Measurements from ENCODE around the gene SH3BGRL.
"Not testable (repeated sequence)": the region's sequence is repeated elsewhere in the genome, so short reads cannot be mapped to it uniquely, and the experiment has no call there.

The SH3BGRL gene

DNA sequence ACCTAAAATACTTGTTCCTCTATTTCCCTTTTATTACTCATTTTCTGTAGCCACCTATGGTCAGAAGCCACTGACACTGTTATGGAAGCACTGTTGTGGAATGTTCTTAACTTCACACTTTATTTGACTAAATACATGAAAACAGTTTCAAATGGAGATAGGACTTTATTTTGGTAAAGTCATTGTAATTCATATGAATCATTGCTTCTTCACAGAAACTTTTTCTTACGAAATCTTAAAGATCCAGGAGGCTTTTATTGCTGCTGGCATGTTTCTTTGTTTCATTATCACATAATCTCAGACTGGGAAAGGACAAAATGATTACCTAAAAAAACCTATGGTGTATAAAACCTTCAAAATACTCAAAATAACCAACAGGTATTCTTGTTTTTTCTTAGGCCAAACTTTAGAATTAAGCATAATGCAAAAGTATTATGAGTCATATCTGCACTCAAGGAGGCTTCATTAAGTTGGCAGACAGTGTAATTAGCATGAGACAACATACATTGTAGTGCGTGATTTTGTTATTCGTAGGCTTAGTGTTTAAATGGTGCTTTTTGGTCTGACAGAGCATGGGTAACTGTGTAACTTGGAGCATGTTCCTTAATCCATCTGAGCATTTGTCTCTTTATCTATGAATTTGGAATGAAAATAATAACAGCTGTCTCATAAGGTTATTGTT lies 58.0 kb downstream of the SH3BGRL start:
- DNase-seq: no peak

DNA sequence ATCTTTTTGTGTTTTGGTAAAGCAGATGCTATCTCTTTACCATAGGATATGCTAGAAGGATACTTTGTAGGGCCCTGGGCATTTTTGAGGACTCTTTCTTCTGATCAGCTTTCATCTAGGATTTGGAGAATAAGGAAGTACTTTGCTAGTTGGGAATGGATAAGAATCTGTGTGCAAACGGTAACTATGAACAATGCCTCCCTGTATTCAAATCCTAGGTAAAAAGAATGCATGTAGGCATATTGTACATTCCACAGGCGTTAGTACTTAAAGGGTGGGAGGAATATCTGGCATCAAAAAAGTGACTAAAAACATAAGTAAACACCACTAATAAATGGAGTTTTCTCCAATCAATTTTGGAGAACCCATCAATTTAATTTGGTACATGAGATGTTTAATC lies 59.7 kb downstream of the SH3BGRL start:
- DNase-seq: no peak

DNA sequence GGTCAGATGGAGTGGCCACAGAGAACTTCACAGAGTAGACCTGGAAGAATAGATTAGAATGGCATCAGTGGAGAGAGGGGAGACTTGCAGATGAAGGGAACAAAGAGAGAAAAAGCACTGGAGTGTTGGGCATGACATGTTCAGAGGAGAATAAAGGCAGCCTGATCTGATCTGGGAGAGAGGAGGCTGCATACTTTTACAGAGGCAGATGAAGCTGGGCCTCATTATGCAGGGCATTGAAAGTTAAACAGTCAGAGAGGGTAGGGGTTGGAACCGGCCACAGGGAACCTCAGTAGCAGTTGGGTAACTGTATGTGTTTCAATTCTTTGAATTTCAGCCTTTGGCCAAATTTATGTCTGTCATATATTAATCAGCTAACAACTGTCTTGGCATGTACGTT lies 61.2 kb downstream of the SH3BGRL start:
- DNase-seq: peak; percentile 15

DNA sequence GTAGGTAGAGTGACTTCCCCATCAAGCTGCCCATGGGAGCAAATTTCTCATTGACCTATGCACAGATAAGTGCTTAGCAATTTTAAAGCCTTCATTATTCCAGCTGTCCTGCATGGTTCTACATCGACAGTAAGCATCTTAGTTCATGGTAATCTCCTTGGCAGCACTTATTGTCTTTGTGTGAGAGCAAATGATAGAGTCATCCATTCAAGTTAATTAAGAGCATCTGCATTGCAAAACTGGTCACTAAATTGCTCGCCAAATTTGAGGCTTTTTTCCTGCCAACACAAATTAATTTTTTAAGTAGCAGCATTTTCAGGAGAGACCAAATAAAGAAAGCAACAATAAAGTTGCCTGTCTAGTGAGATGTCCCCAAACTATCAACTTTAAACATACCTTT lies 76.7 kb downstream of the SH3BGRL start:
- DNase-seq: no peak

DNA sequence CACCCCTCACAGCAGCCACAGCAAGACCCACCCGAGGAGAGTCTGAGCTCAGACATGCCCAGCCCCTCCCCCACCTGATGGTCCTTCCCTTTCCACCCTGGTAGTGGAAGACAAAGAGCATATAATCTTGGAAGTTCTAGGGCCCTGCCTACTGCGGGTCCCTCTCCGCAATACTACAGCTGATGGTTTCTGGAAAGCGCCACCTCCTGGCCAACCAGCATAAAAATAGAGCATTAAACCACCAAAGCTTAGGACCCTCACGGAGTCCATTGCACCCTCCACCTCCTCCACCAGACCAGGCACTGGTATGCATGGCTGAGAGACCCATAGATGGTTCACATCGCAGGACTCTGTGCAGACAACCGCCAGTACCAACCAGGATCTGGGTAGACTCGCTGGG lies 78.2 kb downstream of the SH3BGRL start:
- DNase-seq: no peak

DNA sequence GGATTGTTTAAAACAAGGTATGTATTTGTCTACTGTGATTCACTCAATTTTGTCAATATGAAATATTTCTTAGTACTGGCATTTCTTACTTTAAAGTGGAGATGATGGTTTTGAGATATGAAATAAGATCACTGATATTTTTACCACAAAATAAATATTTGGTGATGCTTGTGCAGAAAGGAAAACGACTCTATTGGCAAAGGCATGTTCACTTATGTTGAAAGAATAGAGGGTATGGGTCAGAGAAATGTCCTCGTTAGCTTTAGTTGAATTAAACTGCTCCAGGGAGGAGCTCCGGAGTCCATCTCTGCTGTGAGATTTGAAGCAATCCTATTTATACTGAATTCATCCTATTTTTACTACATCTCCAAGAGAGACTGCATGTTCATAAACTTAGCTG lies 84.2 kb downstream of the SH3BGRL start:
- no peak for DNase-seq

DNA sequence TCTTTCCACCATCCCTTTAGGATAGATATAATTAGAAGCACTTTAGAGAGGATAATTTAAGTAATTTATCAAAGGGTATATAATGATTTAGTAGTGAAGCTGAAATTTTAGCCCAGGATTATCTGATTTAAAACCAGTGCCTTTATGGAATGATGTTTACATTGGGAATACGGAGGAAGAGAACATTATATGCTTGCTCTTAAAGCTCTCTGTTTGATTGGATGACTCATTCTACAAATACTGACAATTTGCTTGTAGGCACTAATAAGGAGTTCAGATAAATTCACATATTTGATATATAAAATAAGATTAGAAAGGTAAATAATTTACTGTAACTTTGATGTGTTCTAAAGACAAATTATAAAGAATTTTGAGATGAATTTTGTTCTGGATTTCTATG lies 84.7 kb downstream of the SH3BGRL start:
- DNase-seq: no peak

DNA sequence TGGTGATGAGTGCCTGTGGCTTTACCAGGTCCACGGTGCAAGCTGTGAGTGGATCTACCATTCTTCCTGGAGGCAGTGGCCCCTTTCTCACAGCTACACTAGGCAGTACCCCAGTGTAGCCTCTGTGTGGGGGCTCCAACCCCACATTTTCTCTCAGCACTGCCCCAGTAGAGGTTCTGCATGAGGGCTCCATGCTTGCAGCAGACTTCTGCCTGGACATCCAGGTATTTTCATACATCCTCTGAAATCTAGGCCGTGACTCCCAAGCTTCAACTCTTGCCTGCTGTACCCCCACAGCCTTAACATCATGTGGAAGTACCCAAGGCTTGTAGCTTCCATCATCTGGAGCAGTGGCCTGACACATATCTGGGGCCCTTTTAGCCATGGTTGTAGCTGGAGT lies 90.1 kb downstream of the SH3BGRL start:
- no peak for DNase-seq

DNA sequence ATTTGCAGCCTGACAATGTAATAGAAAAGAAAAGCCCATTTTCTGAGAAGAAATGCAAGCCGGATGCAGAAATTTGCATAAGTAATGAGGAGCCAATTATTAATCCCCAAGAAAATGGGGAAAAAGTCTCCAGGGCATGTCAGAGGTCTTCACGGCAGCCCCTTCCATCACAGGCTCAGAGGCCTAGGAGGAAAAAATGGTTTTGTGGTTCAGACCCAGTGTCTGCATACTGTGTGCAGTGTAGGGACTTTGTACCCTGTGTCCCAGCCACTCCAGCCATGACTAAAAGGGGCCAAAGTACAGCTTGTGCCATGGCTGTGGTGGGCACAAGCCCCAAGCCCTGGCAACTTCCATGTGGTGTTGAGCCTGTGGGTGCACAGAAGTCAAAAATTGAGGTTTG lies 92.2 kb downstream of the SH3BGRL start:
- DNase-seq: no peak

DNA sequence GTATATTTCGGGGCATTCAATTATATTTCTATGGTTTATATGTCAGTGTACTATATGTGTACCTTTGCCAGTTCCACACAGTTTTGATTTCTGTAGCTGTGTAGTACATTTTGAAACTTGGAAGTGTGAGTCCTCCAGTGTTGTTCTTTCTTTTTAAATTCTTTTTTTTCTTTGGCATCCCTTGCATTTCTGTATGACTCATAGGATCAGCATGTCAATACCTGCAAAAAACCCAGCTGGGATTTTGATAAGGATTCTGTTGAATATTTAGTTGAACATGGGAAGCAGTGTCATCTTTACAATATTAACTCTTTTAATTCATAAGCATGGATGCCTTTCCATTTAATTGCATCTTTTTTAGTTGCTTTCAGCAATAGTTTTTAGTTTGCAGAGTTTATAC lies 100.0 kb downstream of the SH3BGRL start:
- DNase-seq: no peak

DNA sequence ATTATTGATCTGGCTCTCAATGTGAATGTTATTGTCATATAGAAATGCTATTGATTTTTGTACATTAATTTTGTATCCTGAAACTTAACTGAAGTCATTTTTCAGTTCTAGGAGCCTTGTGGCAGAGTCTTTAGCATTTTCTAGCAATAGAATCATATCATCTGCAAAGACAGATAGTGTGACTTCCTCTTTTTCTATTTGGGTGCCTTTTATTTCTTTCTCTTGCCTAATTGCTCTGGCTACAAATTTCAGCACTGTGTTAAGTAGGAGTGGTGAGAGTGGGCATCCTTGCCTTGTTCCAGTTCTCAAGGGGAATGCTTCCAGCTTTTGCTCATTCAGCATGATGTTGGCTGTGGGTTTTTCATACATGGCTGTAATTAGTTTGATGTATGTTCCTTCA lies 102.7 kb downstream of the SH3BGRL start:
- peak; percentile 17 for DNase-seq

DNA sequence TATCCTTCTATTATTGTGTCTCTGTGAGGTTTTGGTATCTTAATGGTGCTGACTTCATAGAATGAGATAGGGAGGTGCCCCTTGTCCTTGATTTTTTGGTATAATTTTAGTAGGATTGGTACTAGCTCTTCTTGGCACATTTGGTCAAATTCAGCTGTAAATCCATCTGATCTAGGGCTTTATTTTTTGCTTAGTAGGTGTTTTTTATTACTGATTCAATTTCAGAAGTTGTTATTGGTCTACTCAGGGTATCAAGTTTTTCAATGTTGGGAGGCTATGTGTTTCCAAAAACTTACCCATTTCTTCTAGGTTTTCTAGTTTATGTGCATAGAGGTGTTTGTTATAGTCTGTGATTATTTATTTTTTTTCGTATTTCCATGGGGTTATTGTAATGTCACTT lies 103.3 kb downstream of the SH3BGRL start:
- DNase-seq: no peak

DNA sequence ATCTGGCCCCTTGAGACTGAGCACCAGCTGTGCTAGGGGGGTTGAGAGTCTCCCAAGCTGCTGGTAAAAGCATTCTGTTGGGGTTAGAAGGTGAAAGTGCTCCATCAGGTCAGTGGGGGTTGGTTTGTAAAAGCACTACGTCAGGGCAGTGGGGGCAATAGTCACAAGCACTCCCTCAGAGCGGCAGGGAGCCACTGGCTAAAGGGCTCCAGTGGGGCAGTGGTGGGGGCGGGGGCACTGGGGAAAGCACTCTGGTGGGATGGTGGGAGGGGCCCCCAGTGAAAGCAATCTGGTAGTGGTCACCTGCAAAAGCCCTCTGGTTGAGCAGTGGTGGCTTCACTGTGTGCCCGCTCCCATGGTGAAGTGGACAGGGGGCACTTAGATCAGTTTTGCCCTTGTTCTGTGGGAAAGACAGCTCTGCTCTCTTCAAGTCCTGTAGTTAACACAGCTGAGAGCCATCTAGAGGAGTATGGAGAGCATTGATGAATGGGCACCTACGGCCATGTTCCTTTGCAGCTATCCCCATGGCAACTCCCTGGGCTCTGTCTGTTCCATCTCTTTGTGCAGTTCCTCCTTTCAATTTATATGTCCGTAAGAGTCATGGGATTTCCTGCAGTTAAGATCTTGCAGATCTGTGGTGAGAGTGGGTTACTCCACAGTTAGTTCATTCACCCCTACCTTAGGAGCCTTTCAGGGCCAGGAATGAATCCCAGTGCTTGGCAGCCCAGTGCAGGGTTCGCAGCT lies 106.4 kb downstream of the SH3BGRL start:
- peak; percentile 43 for DNase-seq

DNA sequence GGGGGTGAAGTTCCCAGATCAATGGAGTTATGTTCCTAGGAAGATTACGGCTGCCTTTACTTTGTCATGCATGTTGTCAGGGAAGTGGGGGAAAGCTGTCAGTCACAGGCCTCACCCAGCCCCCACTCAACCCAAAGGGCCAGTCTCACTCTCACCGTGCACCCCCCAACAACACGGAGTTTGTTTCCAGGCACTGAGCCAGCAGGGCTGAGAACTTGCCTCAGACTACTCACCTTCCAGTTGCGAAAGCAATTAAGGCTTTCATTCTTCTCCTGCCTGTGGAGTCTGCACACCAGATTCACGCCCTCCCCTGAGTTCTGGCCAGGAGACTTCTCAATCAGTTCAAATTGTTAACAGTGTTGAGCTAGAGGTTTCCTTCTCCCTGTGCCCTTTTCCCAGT lies 114.3 kb downstream of the SH3BGRL start:
- DNase-seq: no peak

DNA sequence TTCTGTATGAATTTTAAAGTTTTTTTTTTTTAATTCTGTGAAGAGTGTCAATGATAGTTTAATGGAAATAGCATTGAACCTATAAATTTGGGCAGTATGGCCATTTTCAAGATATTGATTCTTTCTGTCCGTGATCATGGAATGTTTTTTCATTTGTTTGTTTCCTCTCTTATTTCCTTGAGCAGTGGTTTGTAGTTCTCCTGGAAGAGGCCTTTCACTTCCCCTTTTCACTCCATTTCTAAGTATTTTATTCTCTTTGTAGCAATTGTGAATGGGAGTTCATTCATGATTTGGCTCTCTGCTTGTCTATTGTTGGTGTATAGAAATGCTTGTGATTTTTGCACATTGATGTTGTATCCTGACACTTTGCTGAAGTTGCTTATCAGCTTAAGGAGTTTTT lies 129.8 kb downstream of the SH3BGRL start:
- DNase-seq: not testable (repeated sequence)

DNA sequence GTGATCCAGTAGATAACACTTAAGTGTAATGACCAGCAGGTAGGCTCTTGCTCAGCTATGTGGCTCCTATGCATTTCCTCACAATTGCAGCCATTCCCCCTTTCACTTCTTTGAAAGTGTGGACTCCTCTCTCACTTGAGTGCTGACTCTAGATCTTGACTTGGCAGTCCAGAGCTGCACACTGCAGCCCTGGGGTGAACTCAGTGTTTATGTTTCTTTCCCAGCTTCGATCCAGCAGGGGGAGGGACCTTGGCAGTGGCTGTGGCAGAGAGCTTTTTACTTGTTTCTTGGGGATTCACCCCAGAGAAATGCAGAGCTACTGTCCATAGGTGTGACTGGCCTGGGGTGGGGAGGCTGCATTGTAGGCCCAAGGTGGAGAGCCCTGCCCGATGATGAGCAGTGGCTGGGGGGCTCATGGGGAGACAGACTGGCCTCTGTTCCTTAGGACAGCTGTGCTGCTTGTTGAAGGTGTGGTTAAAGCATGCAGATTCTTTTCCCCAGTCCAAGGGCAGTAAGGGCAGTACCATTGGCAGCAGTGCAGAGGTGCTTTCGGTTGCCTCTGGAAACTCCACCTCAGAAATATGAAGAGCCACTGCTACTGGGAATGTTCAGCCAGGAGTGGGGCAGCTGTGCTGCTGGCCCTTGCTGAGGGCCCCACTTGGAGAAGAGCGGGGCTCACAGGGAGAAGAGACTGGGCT lies 134.7 kb downstream of the SH3BGRL start:
- DNase-seq: no peak

DNA sequence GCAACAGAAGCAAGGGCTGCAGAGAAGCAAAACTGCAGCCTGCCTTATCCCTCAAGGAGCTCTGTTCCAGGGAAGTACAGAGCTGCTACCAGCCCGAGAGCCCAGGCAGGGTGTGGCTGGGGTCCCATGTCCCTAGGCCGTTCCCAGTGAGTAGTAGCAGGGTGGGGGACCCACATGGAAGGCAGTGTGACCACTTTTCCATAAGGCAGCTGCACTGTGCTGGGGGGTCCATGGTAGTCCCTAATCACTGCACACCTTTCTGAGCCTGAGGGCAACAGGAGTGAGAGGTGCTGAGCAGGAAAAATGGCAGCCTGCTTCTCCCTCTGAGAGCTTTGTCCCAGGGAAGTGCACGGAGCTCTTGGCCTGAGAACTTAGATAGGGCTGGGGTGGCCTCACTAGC lies 135.9 kb downstream of the SH3BGRL start:
- DNase-seq: no peak

DNA sequence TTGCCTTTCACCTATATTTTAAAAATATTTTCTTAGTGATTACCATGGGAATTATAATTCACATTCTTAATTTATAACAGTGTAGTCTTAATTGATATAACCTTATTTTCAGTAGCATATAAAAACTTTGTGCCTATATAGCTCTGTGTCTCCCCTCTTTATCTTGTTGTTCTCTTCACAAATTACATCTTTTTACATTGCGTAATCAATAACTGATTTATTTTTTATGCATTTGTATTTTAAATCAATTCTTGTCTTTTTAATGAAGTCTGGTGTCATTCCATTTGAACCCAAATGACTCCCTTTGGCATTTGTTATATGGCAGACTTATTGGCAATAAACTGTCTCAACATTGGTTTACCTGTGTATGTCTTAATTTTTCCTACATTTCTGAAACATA lies 137.0 kb downstream of the SH3BGRL start:
- no peak for DNase-seq

DNA sequence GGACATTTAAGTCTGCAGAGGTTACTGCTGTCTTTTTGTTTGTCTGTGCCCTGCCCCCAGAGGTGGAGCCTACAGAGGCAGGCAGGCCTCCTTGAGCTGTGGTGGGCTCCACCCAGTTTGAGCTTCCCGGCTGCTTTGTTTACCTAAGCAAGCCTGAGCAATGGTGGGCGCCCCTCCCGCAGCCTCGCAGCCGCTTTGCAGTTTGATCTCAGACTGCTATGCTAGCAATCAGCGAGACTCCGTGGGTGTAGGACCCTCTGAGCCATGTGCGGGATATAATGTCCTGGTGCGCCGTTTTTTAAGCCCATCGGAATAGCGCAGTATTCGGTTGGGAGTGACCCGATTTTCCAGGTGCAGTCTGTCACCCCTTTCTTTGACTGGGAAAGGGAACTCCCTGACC lies 143.4 kb downstream of the SH3BGRL start:
- not testable (repeated sequence) for DNase-seq
